Measurements from ENCODE around the gene AICDA.

GRCh38 chr12:8628731-8629130 lies 16.1 kb upstream of the AICDA start:
- TF ChIP-seq CTCF (IDR thresholded peaks at IDR 0.05) (no peak), SIN3A (IDR thresholded peaks at IDR 0.05; ENCODE audit: borderline replicate concordance, insufficient read depth, low read depth, low read length) (no peak), POLR2AphosphoS5 (IDR thresholded peaks at IDR 0.05; ENCODE audit: low read depth, low read length) (no peak), REST (IDR thresholded peaks at IDR 0.05; ENCODE audit: insufficient read depth in 1 of 2, low read depth in 2 of 2, low read length in 1 of 2) (no peak), TCF7L2 (IDR thresholded peaks at IDR 0.05; ENCODE audit: low read depth, low read length) (no peak)

All from Panc1 (cell line).